A549 (cell line): ENCODE data around the gene DCAF8L1. TPM values are rescaled to one million over a fixed set of nuclear protein-coding genes. Genes with fewer than 3 reads are reported as not detected.

ENCODE experiments used
- ATAC-seq, 2 experiments: fragments of 200-7000 bp in 1 of 2; fragments of >200 bp in 1 of 2; cut with Nextera tagmentation in 1 of 2; cut with Tn5 transposase in 1 of 2; 3 replicates each; pipeline versions ENCODE4 v1.8.0 to v1.9.1; 2018 to 2020; ENCODE audit warnings: mild to moderate bottlenecking in 1 of 2, moderate library complexity in 1 of 2
- CTCF ChIA-PET: fragments of 300-600 bp; sonication (Branson Sonifier 250); formaldehyde crosslinking; extraction: SDS; loops from one replicate; lab custom pipeline; 2021; ENCODE audit warnings: antibody characterized with exemption, inconsistent platforms; lab: Yijun Ruan, JAX
- POLR2A ChIA-PET: fragments of 350-600 bp; formaldehyde crosslinking; extraction: SDS; loops from one replicate; lab custom pipeline; 2021; ENCODE audit warnings: antibody characterized with exemption, inconsistent platforms; lab: Yijun Ruan, JAX
- DNase-seq, 2 experiments: peaks; one replicate each; pipeline versions ENCODE4 v3.0.0 to v3.0.0-alpha.2; 2011 to 2016; ENCODE audit warnings: low read depth in 1 of 2, low spot score in 1 of 2
- FAIRE-seq: peaks from 2 replicates; lab custom pipeline; 2011; peaks lifted over from hg19 to GRCh38; lab: Jason Lieb, UNC
- H3K27ac ChIP-seq, 2 experiments: fragments of >200 bp; sonication (Bioruptor Twin); formaldehyde crosslinking; 3 replicates each; pipeline ENCODE4 v1.5.1; 2016 to 2017
- H3K4me1 ChIP-seq: fragments of >200 bp; sonication (Bioruptor Twin); formaldehyde crosslinking; 3 replicates; pipeline ENCODE4 v1.6.1; 2016
- H3K4me2 ChIP-seq: fragments of >200 bp; sonication (Bioruptor Twin); formaldehyde crosslinking; 3 replicates; pipeline ENCODE4 v1.6.1; 2016
- H3K4me3 ChIP-seq: fragments of >200 bp; sonication (Bioruptor Twin); formaldehyde crosslinking; 3 replicates; pipeline ENCODE4 v1.5.1; 2016
- H3K9me3 ChIP-seq: fragments of >200 bp; sonication (Bioruptor Twin); formaldehyde crosslinking; 3 replicates; pipeline ENCODE4 v1.6.1; 2016
- BHLHE40 ChIP-seq: IDR thresholded peaks from 2 replicates; pipeline ENCODE4 v1.6.1; 2012; ENCODE audit warnings: low read depth, low read length, inconsistent platforms
- CBX2 ChIP-seq: fragments of 200-600 bp; sonication (generic); IDR thresholded peaks from 2 replicates; pipeline ENCODE4 v1.6.1; 2016; ENCODE audit warnings: low read depth, mild to moderate bottlenecking, borderline replicate concordance
- EHF ChIP-seq: fragments of 250-450 bp; sonication (Bioruptor Pico); IDR thresholded peaks from 2 replicates; pipeline ENCODE4 v1.5.0; 2020; ENCODE audit warnings: mild to moderate bottlenecking
- FOXS1 ChIP-seq: fragments of 250-450 bp; sonication (Bioruptor Pico); IDR thresholded peaks from 2 replicates; pipeline ENCODE4 v1.5.0; 2020; ENCODE audit warnings: mild to moderate bottlenecking, moderate library complexity
- GATA3 ChIP-seq: IDR thresholded peaks from 2 replicates; pipeline ENCODE4 v1.6.1; 2012; ENCODE audit warnings: borderline replicate concordance
- HDAC2 ChIP-seq: fragments of 200-600 bp; sonication (generic); IDR thresholded peaks from 2 replicates; pipeline ENCODE4 v1.6.1; 2016
- KDM1A ChIP-seq: fragments of 200-600 bp; sonication (generic); IDR thresholded peaks from 2 replicates; pipeline ENCODE4 v1.6.1; 2016; ENCODE audit warnings: low read depth, mild to moderate bottlenecking
- MYC ChIP-seq: IDR thresholded peaks from 2 replicates; pipeline ENCODE4 v1.6.1; 2012; ENCODE audit warnings: mild to moderate bottlenecking, inconsistent platforms, low read length, improper control_type of control experiment, borderline replicate concordance
- NFE2L2 ChIP-seq: fragments of 150-350 bp; conservative IDR thresholded peaks from 2 replicates; pipeline ENCODE4 v1.6.1; 2014; ENCODE audit warnings: low read length
- POLR2A ChIP-seq: IDR thresholded peaks from 2 replicates; pipeline ENCODE4 v1.6.1; 2012; ENCODE audit warnings: mild to moderate bottlenecking, low read length
- RAD21 ChIP-seq, 2 experiments: fragments of >200 bp in 1 of 2; sonication (Bioruptor Twin) in 1 of 2; formaldehyde crosslinking in 1 of 2; IDR thresholded peaks in 1 of 2; conservative IDR thresholded peaks in 1 of 2; 2 replicates in 1 of 2; 3 replicates in 1 of 2; pipeline ENCODE4 v1.6.1; 2012 to 2018; ENCODE audit warnings: inconsistent platforms in 1 of 2
- RCOR1 ChIP-seq: fragments of 150-350 bp; IDR thresholded peaks from 2 replicates; pipeline ENCODE4 v1.6.1; 2014; ENCODE audit warnings: antibody characterized with exemption, low read length, low read depth
- RNF2 ChIP-seq: fragments of 200-600 bp; sonication (generic); IDR thresholded peaks from 2 replicates; pipeline ENCODE4 v1.6.1; 2016; ENCODE audit warnings: low read depth, mild to moderate bottlenecking, antibody characterized with exemption, moderate library complexity, borderline replicate concordance
- TP53 ChIP-seq: fragments of 250-450 bp; sonication (Bioruptor Pico); IDR thresholded peaks from 2 replicates; pipeline ENCODE4 v1.5.0; 2021; ENCODE audit warnings: mild to moderate bottlenecking, moderate library complexity
- ZFP36 ChIP-seq: fragments of 450-650 bp; IDR thresholded peaks from 2 replicates; pipeline ENCODE4 v1.6.1; 2014; ENCODE audit warnings: borderline replicate concordance; ENCODE audit not compliant: partially characterized antibody
- WGBS: methylation state at CpG from one replicate; pipeline ENCODE4 v1.1.6; 2017; ENCODE audit errors: missing lambda C conversion rate; 5-methylcytosine and 5-hydroxymethylcytosine counted together
- polyA plus RNA-seq, 4 experiments: library from polyadenylated mRNA; depleted of rRNA in 3 of 4; stranded (reverse); fragments of >200 nt; fragmentation: RNase III in 1 of 4; extraction: RNeasy Plus Mini Kit Qiagen cat#74134 plus additional on column Dnase treatment in 1 of 4; gene quantifications; 2 replicates in 3 of 4; 3 replicates in 1 of 4; pipeline ENCODE4 v1.2.3, GENCODE V29; 2011 to 2017
- TF ChIP-seq, protein P1 (sequence below): IDR thresholded peaks from 2 replicates; pipeline ENCODE4 v1.6.1; 2012
- TF ChIP-seq, protein P2 (sequence below): fragments of >200 bp; sonication (Bioruptor Twin); formaldehyde crosslinking; IDR thresholded peaks from 3 replicates; pipeline ENCODE4 v1.5.1; 2016
- TF ChIP-seq, protein P3 (sequence below): fragments of >200 bp; sonication (Bioruptor Twin); formaldehyde crosslinking; IDR thresholded peaks from 2 replicates; pipeline ENCODE4 v1.6.1; 2016
- TF ChIP-seq, protein P4 (sequence below): IDR thresholded peaks from 2 replicates; pipeline ENCODE4 v1.6.1; 2012
- TF ChIP-seq, protein P5 (sequence below): fragments of 250-450 bp; sonication (Bioruptor Pico); IDR thresholded peaks from 2 replicates; pipeline ENCODE4 v1.5.0; 2021; ENCODE audit warnings: mild to moderate bottlenecking, moderate library complexity, borderline replicate concordance
- TF ChIP-seq, protein P6 (sequence below): fragments of 250-450 bp; sonication (Bioruptor Pico); IDR thresholded peaks from 2 replicates; pipeline ENCODE4 v1.5.0; 2020; ENCODE audit warnings: low read depth, mild to moderate bottlenecking, moderate library complexity
- TF ChIP-seq, protein P7 (sequence below): fragments of >200 bp; sonication (Bioruptor Twin); formaldehyde crosslinking; IDR thresholded peaks from 3 replicates; pipeline ENCODE4 v1.6.1; 2016

DCAF8L1 gene
- polyA plus RNA-seq, 2 of the 4 experiments (the other 2 are of a cell fraction): not detected

DNA sequence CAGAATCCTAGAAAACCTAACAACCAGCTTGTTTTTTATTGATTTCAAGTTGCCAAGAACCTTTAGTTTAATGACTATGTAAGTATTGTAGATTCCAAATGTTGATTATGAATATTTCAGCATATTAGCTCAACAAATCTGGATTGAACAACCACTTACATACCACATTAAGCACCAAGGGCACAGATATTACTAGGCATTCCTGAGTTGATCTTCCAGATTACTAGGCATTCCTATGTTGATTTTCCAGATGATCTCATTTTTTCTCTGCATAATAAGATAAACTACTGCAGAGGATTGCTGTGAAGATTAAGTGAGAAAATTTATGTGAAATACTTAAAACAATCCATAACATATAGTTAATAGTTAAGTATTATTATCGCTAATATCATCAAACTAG, 17.4 kb upstream of the DCAF8L1 start:
- Histone ChIP-seq H3K4me1 (no peaks in the 10 kb centered on the region), H3K4me3 (no peak overlapping the region), H3K4me2 (no peak overlapping the region), H3K9me3 (no peaks in the 10 kb centered on the region), H3K27ac (no peak overlapping the region)
- ChIA-PET POLR2A (no interaction called here), CTCF (no interaction called here)
- DNase-seq: no peak
- 25% methylated on average over 1 of the region's 1 CpG for WGBS
- no peak for ATAC-seq
- peak; percentile 46 for FAIRE-seq
- TF ChIP-seq, protein P1, sequence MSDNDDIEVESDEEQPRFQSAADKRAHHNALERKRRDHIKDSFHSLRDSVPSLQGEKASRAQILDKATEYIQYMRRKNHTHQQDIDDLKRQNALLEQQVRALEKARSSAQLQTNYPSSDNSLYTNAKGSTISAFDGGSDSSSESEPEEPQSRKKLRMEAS: no peak

DNA sequence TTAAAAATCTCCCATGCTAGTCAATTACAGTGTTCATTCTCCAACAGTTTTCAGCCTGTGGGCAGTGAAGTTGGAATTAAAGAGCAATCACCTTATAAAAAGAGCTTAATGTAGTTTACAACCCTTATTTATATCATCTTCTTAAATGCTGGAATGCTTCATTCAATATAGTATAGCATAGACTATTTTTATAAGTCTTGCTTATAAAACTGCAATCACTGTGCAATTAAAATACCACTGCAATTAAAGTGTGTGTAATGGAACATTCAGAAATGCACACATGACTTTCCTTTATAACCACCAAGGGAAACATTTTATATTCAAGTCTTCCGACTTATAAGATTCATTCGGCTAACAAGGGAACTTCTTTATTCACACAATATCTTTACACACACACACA, 16.4 kb upstream of the DCAF8L1 start:
- CTCF ChIA-PET: no interaction called here
- WGBS: 79% methylated on average over 2 of the region's 2 CpGs
- no peaks in the 10 kb centered on the region for H3K9me3 ChIP-seq
- DNase-seq (no peak), FAIRE-seq (no peak), ATAC-seq (no peak)
- H3K4me3 ChIP-seq: no peak overlapping the region
- POLR2A ChIA-PET: no interaction called here
- no peak overlapping the region for H3K4me2 ChIP-seq
- no peaks in the 10 kb centered on the region for H3K4me1 ChIP-seq
- no peak for TF ChIP-seq NFE2L2
- TF ChIP-seq HDAC2: no peak
- TF ChIP-seq, protein P1: no peak
- no peak for TF ChIP-seq ZFP36
- no peak for TF ChIP-seq CBX2
- TF ChIP-seq, protein P2, sequence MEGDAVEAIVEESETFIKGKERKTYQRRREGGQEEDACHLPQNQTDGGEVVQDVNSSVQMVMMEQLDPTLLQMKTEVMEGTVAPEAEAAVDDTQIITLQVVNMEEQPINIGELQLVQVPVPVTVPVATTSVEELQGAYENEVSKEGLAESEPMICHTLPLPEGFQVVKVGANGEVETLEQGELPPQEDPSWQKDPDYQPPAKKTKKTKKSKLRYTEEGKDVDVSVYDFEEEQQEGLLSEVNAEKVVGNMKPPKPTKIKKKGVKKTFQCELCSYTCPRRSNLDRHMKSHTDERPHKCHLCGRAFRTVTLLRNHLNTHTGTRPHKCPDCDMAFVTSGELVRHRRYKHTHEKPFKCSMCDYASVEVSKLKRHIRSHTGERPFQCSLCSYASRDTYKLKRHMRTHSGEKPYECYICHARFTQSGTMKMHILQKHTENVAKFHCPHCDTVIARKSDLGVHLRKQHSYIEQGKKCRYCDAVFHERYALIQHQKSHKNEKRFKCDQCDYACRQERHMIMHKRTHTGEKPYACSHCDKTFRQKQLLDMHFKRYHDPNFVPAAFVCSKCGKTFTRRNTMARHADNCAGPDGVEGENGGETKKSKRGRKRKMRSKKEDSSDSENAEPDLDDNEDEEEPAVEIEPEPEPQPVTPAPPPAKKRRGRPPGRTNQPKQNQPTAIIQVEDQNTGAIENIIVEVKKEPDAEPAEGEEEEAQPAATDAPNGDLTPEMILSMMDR: no peak
- TF ChIP-seq POLR2A: no peak
- TF ChIP-seq RCOR1: no peak
- TF ChIP-seq KDM1A: no peak
- no peak overlapping the region for H3K27ac ChIP-seq

DNA sequence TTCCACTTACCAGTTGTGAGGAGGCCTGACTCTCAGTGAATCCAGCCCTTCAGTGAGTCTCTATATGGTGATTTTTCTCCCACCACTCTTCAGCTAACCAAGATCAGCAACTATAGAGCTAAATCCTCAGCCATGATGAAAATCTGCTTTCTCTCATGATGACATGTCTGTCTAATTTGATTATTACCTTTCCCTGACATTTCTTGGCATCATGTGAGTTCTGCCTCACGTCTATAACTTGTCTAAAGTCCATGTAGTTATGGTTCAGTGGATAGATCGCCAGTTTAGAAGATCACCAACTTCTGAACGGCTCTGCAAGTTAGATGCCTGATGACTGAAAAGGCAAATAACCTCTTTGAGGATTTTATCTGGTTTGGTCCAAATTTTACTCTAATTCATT, 14.9 kb upstream of the DCAF8L1 start:
- Histone ChIP-seq H3K4me3 (no peak overlapping the region), H3K4me1 (no peaks in the 10 kb centered on the region), H3K9me3 (no peaks in the 10 kb centered on the region), H3K27ac (no peak overlapping the region), H3K4me2 (no peak overlapping the region)
- ATAC-seq (no peak), DNase-seq (no peak), FAIRE-seq (no peak)
- 11% methylated on average over 3 of the region's 3 CpGs for WGBS
- ChIA-PET POLR2A (no interaction called here), CTCF (no interaction called here)
- TF ChIP-seq MYC (no peak), RAD21 (conservative IDR thresholded peaks at IDR 0.05 in 1 of 2, IDR thresholded peaks at IDR 0.05 in 1 of 2) (no peak), NFE2L2 (no peak), FOXS1 (CRISPR knock-in tag) (no peak), TP53 (no peak), BHLHE40 (no peak), GATA3 (no peak), RNF2 (no peak), EHF (no peak)
- TF ChIP-seq, protein P3, sequence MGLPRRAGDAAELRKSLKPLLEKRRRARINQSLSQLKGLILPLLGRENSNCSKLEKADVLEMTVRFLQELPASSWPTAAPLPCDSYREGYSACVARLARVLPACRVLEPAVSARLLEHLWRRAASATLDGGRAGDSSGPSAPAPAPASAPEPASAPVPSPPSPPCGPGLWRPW: no peak
- TF ChIP-seq, protein P4, sequence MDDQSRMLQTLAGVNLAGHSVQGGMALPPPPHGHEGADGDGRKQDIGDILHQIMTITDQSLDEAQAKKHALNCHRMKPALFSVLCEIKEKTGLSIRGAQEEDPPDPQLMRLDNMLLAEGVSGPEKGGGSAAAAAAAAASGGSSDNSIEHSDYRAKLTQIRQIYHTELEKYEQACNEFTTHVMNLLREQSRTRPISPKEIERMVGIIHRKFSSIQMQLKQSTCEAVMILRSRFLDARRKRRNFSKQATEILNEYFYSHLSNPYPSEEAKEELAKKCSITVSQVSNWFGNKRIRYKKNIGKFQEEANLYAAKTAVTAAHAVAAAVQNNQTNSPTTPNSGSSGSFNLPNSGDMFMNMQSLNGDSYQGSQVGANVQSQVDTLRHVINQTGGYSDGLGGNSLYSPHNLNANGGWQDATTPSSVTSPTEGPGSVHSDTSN: no peak
- TF ChIP-seq, protein P5, sequence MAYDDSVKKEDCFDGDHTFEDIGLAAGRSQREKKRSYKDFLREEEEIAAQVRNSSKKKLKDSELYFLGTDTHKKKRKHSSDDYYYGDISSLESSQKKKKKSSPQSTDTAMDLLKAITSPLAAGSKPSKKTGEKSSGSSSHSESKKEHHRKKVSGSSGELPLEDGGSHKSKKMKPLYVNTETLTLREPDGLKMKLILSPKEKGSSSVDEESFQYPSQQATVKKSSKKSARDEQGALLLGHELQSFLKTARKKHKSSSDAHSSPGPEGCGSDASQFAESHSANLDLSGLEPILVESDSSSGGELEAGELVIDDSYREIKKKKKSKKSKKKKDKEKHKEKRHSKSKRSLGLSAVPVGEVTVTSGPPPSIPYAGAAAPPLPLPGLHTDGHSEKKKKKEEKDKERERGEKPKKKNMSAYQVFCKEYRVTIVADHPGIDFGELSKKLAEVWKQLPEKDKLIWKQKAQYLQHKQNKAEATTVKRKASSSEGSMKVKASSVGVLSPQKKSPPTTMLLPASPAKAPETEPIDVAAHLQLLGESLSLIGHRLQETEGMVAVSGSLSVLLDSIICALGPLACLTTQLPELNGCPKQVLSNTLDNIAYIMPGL (CRISPR knock-in tag): no peak
- TF ChIP-seq, protein P6, sequence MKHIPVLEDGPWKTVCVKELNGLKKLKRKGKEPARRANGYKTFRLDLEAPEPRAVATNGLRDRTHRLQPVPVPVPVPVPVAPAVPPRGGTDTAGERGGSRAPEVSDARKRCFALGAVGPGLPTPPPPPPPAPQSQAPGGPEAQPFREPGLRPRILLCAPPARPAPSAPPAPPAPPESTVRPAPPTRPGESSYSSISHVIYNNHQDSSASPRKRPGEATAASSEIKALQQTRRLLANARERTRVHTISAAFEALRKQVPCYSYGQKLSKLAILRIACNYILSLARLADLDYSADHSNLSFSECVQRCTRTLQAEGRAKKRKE (CRISPR knock-in tag): no peak
- TF ChIP-seq, protein P2: no peak
- TF ChIP-seq, protein P7, sequence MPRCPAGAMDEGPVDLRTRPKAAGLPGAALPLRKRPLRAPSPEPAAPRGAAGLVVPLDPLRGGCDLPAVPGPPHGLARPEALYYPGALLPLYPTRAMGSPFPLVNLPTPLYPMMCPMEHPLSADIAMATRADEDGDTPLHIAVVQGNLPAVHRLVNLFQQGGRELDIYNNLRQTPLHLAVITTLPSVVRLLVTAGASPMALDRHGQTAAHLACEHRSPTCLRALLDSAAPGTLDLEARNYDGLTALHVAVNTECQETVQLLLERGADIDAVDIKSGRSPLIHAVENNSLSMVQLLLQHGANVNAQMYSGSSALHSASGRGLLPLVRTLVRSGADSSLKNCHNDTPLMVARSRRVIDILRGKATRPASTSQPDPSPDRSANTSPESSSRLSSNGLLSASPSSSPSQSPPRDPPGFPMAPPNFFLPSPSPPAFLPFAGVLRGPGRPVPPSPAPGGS: no peak
